Left lung (tissue), 10 donors: ENCODE measurements around the gene SPINK9. TPM values are rescaled to one million over a fixed set of nuclear protein-coding genes. Genes with fewer than 3 reads are reported as not detected.

Source experiments
- ATAC-seq: fragments of 200-7000 bp; cut with Tn5 transposase; one replicate; pipeline ENCODE4 v1.9.1; 2020; ENCODE audit warnings: moderate library complexity
- DNase-seq, 4 donors: peaks; one replicate each; pipeline ENCODE4 v3.0.0-alpha.2; 2013 to 2020
- H3K27ac ChIP-seq, 2 donors: fragments of 200-600 bp; sonication (generic) in 1 of 2; one replicate each; pipeline versions ENCODE4 v1.5.0 to v1.8.0; 2020 to 2021
- H3K27me3 ChIP-seq, 2 donors: fragments of 200-600 bp; sonication (generic) in 1 of 2; one replicate each; pipeline versions ENCODE4 v1.5.0 to v1.8.0; 2020 to 2021
- H3K36me3 ChIP-seq, 2 donors: fragments of 200-600 bp; sonication (generic) in 1 of 2; one replicate each; pipeline versions ENCODE4 v1.5.0 to v1.8.0; 2020 to 2021
- H3K4me1 ChIP-seq, 2 donors: fragments of 200-600 bp; one replicate each; pipeline ENCODE4 v1.8.0; 2021
- H3K4me3 ChIP-seq, 2 donors: fragments of 200-600 bp; sonication (generic) in 1 of 2; one replicate each; pipeline versions ENCODE4 v1.5.0 to v1.8.0; 2020 to 2021; ENCODE audit warnings: mild to moderate bottlenecking in 1 of 2
- H3K9me3 ChIP-seq, 2 donors: fragments of 200-600 bp; sonication (generic) in 1 of 2; one replicate each; pipeline versions ENCODE4 v1.5.0 to v1.8.0; 2020 to 2021
- intact Hi-C, 2 donors: fragments of 100-400 bp; cut with DNase I; formaldehyde crosslinking; loops; one replicate each; pipeline versions ENCODE4 v1.11.2 to v1.14.2; 2022
- polyA plus RNA-seq, 6 donors: library from polyadenylated mRNA; unstranded; fragments of 120-200 nt; gene quantifications; one replicate each; pipeline ENCODE4 v1.2.1, GENCODE V29; 2013; ENCODE audit not compliant: insufficient read length in 6 of 6
- total RNA-seq, 2 donors: library from RNA; stranded (reverse); fragmentation: NEBNext Ultra II Directional; extraction: Animal tissue kit (Norgen Biotek cat#: 25700); gene quantifications; one replicate each; pipeline ENCODE4 v1.2.1, GENCODE V29; 2021
- TF ChIP-seq, protein P1 (sequence below), 2 donors: fragments of 200-600 bp; sonication (generic) in 1 of 2; IDR thresholded peaks; one replicate each; pipeline versions ENCODE4 v1.5.0 to v1.8.0; 2021; ENCODE audit warnings: antibody characterized with exemption in 2 of 2
- donor health status: DM: no; HTN: yes; CAD: no.
- donor health status: DM: no; HTN: no; CAD: no.

SPINK9 gene
- total and polyA plus RNA-seq, 8 donors: 0.34 to 0.87 (median 0.67) TPM; not detected in 2

GRCh38 chr5:148368299-148368698 is 32.9 kb downstream of the SPINK9 start:
- no peak for ATAC-seq
- no peak for DNase-seq
- Histone ChIP-seq H3K27ac (no peak overlapping the region), H3K4me1 (peaks cover 0 to 3% of the 10 kb centered on the region in 2 donors), H3K27me3 (no peaks in the 10 kb centered on the region), H3K9me3 (peaks cover 0 to 17% of the 10 kb centered on the region in 2 donors), H3K4me3 (no peak overlapping the region), H3K36me3 (no peaks in the 10 kb centered on the region)
- TF ChIP-seq, protein P1, sequence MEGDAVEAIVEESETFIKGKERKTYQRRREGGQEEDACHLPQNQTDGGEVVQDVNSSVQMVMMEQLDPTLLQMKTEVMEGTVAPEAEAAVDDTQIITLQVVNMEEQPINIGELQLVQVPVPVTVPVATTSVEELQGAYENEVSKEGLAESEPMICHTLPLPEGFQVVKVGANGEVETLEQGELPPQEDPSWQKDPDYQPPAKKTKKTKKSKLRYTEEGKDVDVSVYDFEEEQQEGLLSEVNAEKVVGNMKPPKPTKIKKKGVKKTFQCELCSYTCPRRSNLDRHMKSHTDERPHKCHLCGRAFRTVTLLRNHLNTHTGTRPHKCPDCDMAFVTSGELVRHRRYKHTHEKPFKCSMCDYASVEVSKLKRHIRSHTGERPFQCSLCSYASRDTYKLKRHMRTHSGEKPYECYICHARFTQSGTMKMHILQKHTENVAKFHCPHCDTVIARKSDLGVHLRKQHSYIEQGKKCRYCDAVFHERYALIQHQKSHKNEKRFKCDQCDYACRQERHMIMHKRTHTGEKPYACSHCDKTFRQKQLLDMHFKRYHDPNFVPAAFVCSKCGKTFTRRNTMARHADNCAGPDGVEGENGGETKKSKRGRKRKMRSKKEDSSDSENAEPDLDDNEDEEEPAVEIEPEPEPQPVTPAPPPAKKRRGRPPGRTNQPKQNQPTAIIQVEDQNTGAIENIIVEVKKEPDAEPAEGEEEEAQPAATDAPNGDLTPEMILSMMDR (IDR thresholded peaks at IDR 0.05): no peak
- intact Hi-C loops: no loop called here

GRCh38 chr5:148372166-148372725 is 36.9 kb downstream of the SPINK9 start:
- no peak for DNase-seq
- Histone ChIP-seq H3K27ac (no peak overlapping the region), H3K27me3 (no peaks in the 10 kb centered on the region), H3K9me3 (peaks cover 0 to 17% of the 10 kb centered on the region in 2 donors), H3K36me3 (no peaks in the 10 kb centered on the region), H3K4me1 (peaks cover 0 to 10% of the 10 kb centered on the region in 2 donors), H3K4me3 (no peak overlapping the region)
- ATAC-seq: no peak
- TF ChIP-seq, protein P1 (IDR thresholded peaks at IDR 0.05): no peak
- intact Hi-C loops: no loop called here

GRCh38 chr5:148372893-148373292 is 37.5 kb downstream of the SPINK9 start:
- no peaks in the 10 kb centered on the region for H3K27me3 ChIP-seq
- intact Hi-C loops: no loop called here
- H3K27ac ChIP-seq: no peak overlapping the region
- no peak overlapping the region for H3K4me3 ChIP-seq
- ATAC-seq (no peak), DNase-seq (no peak)
- H3K4me1 ChIP-seq: peaks cover 0 to 10% of the 10 kb centered on the region in 2 donors
- TF ChIP-seq, protein P1 (IDR thresholded peaks at IDR 0.05): no peak
- H3K9me3 ChIP-seq: peaks cover 0 to 16% of the 10 kb centered on the region in 2 donors
- H3K36me3 ChIP-seq: no peaks in the 10 kb centered on the region

GRCh38 chr5:148374690-148375360 is 39.5 kb downstream of the SPINK9 start:
- TF ChIP-seq, protein P1 (IDR thresholded peaks at IDR 0.05): peak; percentile 58 to 59
- no peaks in the 10 kb centered on the region for H3K27me3 ChIP-seq
- H3K27ac ChIP-seq: no peak overlapping the region
- H3K36me3 ChIP-seq: no peaks in the 10 kb centered on the region
- ATAC-seq (peak; percentile 96), DNase-seq (peak in 2 of 4 donors; percentile 34 to 53)
- H3K4me3 ChIP-seq: no peak overlapping the region
- H3K4me1 ChIP-seq: peaks cover 0 to 10% of the 10 kb centered on the region in 2 donors
- H3K9me3 ChIP-seq: peaks cover 0 to 11% of the 10 kb centered on the region in 2 donors
- intact Hi-C loops: no loop called here

- ATAC-seq: no peak
- intact Hi-C loops: no loop called here
- H3K9me3 ChIP-seq: peaks cover 0 to 11% of the 10 kb centered on the region in 2 donors
- TF ChIP-seq, protein P1 (IDR thresholded peaks at IDR 0.05): no peak
- no peaks in the 10 kb centered on the region for H3K27me3 ChIP-seq
- H3K27ac ChIP-seq: no peak overlapping the region
- H3K36me3 ChIP-seq: no peaks in the 10 kb centered on the region
- no peak overlapping the region for H3K4me3 ChIP-seq
- DNase-seq: no peak
- H3K4me1 ChIP-seq: peaks cover 0 to 10% of the 10 kb centered on the region in 2 donors
Observed at GRCh38 chr5:148376198-148376597, 40.8 kb downstream of the SPINK9 start.
